Vagina (tissue), 2 donors: ENCODE data around the gene MAPK11.

Experiments
- POLR2AphosphoS5 ChIP-seq, 2 donors: sonication (generic); formaldehyde crosslinking; IDR thresholded peaks; one replicate each; pipeline ENCODE4 v1.9.0; 2017; ENCODE audit warnings: antibody characterized with exemption in 2 of 2, mild to moderate bottlenecking in 2 of 2, low read depth in 1 of 2; ENCODE audit not compliant: insufficient read depth in 1 of 2
- TF ChIP-seq, protein P1 (sequence below), 3 experiments: fragments of 450-650 bp in 2 of 3; fragments of 200-600 bp in 1 of 3; sonication (generic) in 1 of 3; IDR thresholded peaks; one replicate each; pipeline ENCODE4 v1.5.1; 2017 to 2019; ENCODE audit warnings: antibody characterized with exemption in 3 of 3, mild to moderate bottlenecking in 2 of 3, moderate library complexity in 2 of 3

DNA sequence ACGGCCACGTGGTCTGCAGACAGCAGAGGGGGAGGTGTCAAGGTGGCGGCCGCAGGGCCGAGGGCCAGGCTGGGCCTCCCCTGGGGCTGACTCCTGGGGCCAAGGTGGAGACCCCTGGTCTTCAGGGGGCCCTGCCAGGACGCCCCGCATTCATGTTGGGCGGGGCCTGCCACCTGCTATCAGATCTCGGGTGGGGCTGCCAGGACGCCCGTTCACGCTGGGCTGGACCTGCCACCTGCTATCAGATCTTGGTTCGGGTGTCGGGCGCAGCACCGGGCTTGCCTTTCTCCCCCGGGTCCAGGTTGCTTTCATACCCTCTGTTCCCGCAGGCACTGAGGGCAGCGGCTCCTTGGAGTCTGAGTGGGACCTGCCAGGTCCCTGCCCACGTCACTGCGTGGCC, 16.1 kb upstream of the MAPK11 start:
- no peak for TF ChIP-seq POLR2AphosphoS5 (IDR thresholded peaks at IDR 0.05; ENCODE audit: insufficient read depth in 1 of 2, low read depth in 1 of 2)
- TF ChIP-seq, protein P1, sequence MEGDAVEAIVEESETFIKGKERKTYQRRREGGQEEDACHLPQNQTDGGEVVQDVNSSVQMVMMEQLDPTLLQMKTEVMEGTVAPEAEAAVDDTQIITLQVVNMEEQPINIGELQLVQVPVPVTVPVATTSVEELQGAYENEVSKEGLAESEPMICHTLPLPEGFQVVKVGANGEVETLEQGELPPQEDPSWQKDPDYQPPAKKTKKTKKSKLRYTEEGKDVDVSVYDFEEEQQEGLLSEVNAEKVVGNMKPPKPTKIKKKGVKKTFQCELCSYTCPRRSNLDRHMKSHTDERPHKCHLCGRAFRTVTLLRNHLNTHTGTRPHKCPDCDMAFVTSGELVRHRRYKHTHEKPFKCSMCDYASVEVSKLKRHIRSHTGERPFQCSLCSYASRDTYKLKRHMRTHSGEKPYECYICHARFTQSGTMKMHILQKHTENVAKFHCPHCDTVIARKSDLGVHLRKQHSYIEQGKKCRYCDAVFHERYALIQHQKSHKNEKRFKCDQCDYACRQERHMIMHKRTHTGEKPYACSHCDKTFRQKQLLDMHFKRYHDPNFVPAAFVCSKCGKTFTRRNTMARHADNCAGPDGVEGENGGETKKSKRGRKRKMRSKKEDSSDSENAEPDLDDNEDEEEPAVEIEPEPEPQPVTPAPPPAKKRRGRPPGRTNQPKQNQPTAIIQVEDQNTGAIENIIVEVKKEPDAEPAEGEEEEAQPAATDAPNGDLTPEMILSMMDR (IDR thresholded peaks at IDR 0.05): no peak
